ENCODE measurements around the gene USP54. TPM values are rescaled to one million over a fixed set of nuclear protein-coding genes. Genes with fewer than 3 reads are reported as not detected.

The USP54 gene
- total RNA-seq, 2 experiments from 2014 or later = 3.5 to 3.8 TPM

GRCh38 chr10:73449113-73449512 lies 142.0 kb downstream of the USP54 start:
- no peak for DNase-seq
- Mint-ChIP-seq H3K4me1 (ENCODE audit: low read depth) (no peaks in the 10 kb centered on the region), H3K27me3 (ENCODE audit: low read depth) (no peaks in the 10 kb centered on the region), H3K27ac (no peak overlapping the region), H3K36me3 (ENCODE audit: low read depth) (peaks cover 6% of the 10 kb centered on the region), H3K9me3 (no peaks in the 10 kb centered on the region), H3K4me3 (no peak overlapping the region)
- intact Hi-C loops (cut with micrococcal nuclease) = no loop called here
- CTCF ChIA-PET = interaction anchor here (0.6 kb wide), 1 partner anchor 20 kb away, joined by 3 read pairs; no protein-coding TSS in a partner anchor

- H3K36me3 Mint-ChIP-seq (ENCODE audit: low read depth) = peaks cover 6% of the 10 kb centered on the region
- H3K27me3 Mint-ChIP-seq (ENCODE audit: low read depth) = no peaks in the 10 kb centered on the region
- intact Hi-C loops (cut with micrococcal nuclease) = no loop called here
- H3K27ac Mint-ChIP-seq = no peak overlapping the region
- H3K4me1 Mint-ChIP-seq (ENCODE audit: low read depth) = no peaks in the 10 kb centered on the region
- CTCF ChIA-PET = interaction anchor here (0.6 to 0.8 kb wide), 2 partner anchors 19 to 94 kb away, joined by 3 read pairs; no protein-coding TSS in a partner anchor
- no peak for DNase-seq
- no peak overlapping the region for H3K4me3 Mint-ChIP-seq
- H3K9me3 Mint-ChIP-seq = no peaks in the 10 kb centered on the region
Measured at GRCh38 chr10:73448384-73448783, 142.8 kb downstream of the USP54 start.

Other genes starting within 250 kb of the USP54 start
- gene CFAP70, start 232.5 kb downstream of the USP54 start, total RNA-seq = under 1 TPM; 0.20 to 0.31 TPM
- gene ANXA7, start 177.3 kb downstream of the USP54 start, total RNA-seq = 100 to 1,000 TPM; 130 to 134 TPM
- gene MSS51, start 157.8 kb downstream of the USP54 start, total RNA-seq = 1 to 10 TPM; 1.6 to 1.9 TPM
- gene PPP3CB, start 95.3 kb downstream of the USP54 start, total RNA-seq = 10 to 100 TPM; 34.9 to 35.8 TPM
- not detected for gene MYOZ1, start 50.1 kb upstream of the USP54 start, total RNA-seq
- not detected for gene SYNPO2L, start 64.7 kb upstream of the USP54 start, total RNA-seq
- 1 to 10 TPM; 7.8 to 9.0 TPM for gene AGAP5, start 106.8 kb upstream of the USP54 start, total RNA-seq
- gene SEC24C, start 153.0 kb upstream of the USP54 start, total RNA-seq = 10 to 100 TPM; 67.0 to 68.1 TPM
- 10 to 100 TPM; 27.4 to 28.8 TPM for gene CHCHD1, start 190.7 kb upstream of the USP54 start, total RNA-seq
- gene ZSWIM8, start 194.3 kb upstream of the USP54 start, total RNA-seq = 10 to 100 TPM; 25.8 to 26.7 TPM
- 100 to 1,000 TPM; 102 to 127 TPM for gene NDST2, start 220.3 kb upstream of the USP54 start, total RNA-seq

Measured in activated naive CD4-positive, alpha-beta T cell treated with anti-CD3 and anti-CD28 coated beads for 36 hours (primary cell).